ENCODE results near the gene MAGEA9B. TPM values are rescaled to one million over a fixed set of nuclear protein-coding genes. Genes with fewer than 3 reads are reported as not detected.
A peak's percentile ranks its signal among the peaks of the same experiment; 100 is the strongest.

MAGEA9B gene
- total and polyA plus RNA-seq, 10 of the 15 experiments (the other 5 are each of a cell fraction or from before 2014, with no cell fraction given) = 0.08 TPM; not detected in 9

DNA sequence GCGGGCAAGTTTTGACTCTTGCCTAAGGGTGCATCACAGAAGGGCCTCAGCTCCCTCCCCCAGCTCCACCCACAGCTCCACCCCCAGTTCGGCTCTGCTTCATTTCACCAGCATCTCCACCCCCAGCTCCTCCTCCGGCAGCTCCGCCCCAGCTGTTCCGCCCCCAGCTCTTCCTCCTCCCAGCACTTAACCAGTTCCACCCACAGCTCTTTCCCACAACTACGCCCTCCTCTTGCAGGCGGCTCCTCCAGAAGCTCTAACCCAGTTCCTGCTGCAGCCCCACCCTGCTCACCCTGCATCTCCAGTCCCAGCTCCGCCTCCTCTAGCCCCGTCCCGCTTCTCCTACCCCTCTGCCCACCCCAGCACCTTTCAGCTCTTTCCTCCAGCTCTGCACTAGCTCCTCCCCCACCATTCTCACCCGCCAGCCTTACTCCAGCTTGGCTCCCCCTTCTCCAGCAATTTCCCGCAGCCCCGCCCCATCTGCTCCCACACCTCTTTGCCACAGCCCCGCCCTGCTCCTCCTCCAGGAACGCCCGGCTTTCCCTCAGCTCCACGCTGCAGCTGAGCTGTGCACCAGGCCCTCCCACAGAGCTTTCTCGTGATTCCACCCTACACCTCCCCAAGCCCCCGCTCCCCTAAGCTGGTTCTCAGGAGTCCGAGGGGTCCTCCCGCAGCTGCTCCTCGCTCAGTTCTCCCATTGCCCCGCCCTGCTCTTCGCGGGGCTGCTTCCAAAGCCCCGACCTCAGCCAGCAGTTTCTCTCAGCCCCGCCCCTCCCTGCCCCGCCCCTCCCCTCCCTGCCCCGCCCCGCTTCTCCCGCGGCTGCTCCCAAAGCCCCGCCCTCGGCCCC is 47.8 kb downstream of the MAGEA9B start:
- intact Hi-C loops (cut with micrococcal nuclease; ENCODE audit: unreplicated experiment) = loop anchor here (1.0 to 10.0 kb wide), 6 partner anchors 27 to 1025 kb away; partner anchors contain the start of genes IDS, MTM1 and TMEM185A
- ChIA-PET SMC1A (ENCODE audit: uncharacterized antibody, unreplicated experiment) (interaction anchor here (0.6 to 3.4 kb wide), 11 partner anchors 8 to 1316 kb away, joined by 3 to 16 read pairs (median 4); partner anchors contain the start of gene IDS), CTCF (interaction anchor here (0.7 to 2.7 kb wide), 6 partner anchors 9 to 401 kb away, joined by 3 to 29 read pairs (median 10); partner anchors contain the start of gene IDS), RAD21 (ENCODE audit: unreplicated experiment) (interaction anchor here (0.8 to 3.2 kb wide), 13 partner anchors 8 to 399 kb away, joined by 3 to 49 read pairs (median 8); partner anchors contain the start of genes EOLA2 and IDS), POLR2A (interaction anchor here (1.1 to 3.8 kb wide), 7 partner anchors 9 to 400 kb away, joined by 3 to 34 read pairs (median 9); partner anchors contain the start of genes EOLA2 and IDS)
- no peaks in the 10 kb centered on the region for H3K36me3 ChIP-seq (ENCODE audit: control insufficient read depth in 2 of 2, insufficient read depth in 2 of 2, low read length in 1 of 2)
- no peak for FAIRE-seq
- peak overlapping the region; percentile 18; the same call in 1 of the 2 replicates for H3K27ac ChIP-seq (ENCODE audit: control insufficient read depth, insufficient read depth)
- no peaks in the 10 kb centered on the region for H3K9me3 ChIP-seq (replicated peaks; ENCODE audit: control insufficient read depth, insufficient read depth, low read length)
- H3K4me2 ChIP-seq (ENCODE audit: control insufficient read depth, insufficient read depth) = peak overlapping the region; percentile 60
- 75% methylated on average over 1 of the region's 34 CpGs for WGBS (ENCODE audit: insufficient coverage, insufficient replicate concordance, low lambda C conversion rate, missing lambda C conversion rate)
- 0 out of 2 replicates have a peak, but pooled peaks have one; percentile 29 for TF ChIP-seq PAX5 (IDR thresholded peaks at IDR 0.05; ENCODE audit: borderline replicate concordance, low read depth, low read length)
- TF ChIP-seq IKZF2 (IDR thresholded peaks at IDR 0.05) = peak; percentile 41 to 71; a peak in 2 of 4 replicates
- TF ChIP-seq CBX3 (IDR thresholded peaks at IDR 0.05; ENCODE audit: borderline replicate concordance, low read depth) = no peak
- peak; percentile 21; the same call in 1 of the 2 replicates for TF ChIP-seq SPI1 (IDR thresholded peaks at IDR 0.05; ENCODE audit: borderline replicate concordance, insufficient read depth, low read depth, low read length)
- TF ChIP-seq RUNX3 (IDR thresholded peaks at IDR 0.05; ENCODE audit: low read length) = peak; percentile 6; the same call in 1 of the 2 replicates
- TF ChIP-seq MTA2 (IDR thresholded peaks at IDR 0.05; ENCODE audit: low read depth) = no peak
- TF ChIP-seq BRCA1 (IDR thresholded peaks at IDR 0.05; ENCODE audit: low read depth, low read length) = no peak
- TF ChIP-seq EGR1 (IDR thresholded peaks at IDR 0.05; ENCODE audit: borderline replicate concordance in 1 of 2, low read depth in 2 of 2, low read length in 2 of 2) = 0 out of 3 replicates have a peak, but pooled peaks of 1 of the 2 experiments have one; percentile 33
- no peak for TF ChIP-seq SIX5 (IDR thresholded peaks at IDR 0.05; ENCODE audit: low read depth, low read length, severe bottlenecking)
- 0 out of 2 replicates have a peak, but pooled peaks have one; percentile 21 for TF ChIP-seq NBN (IDR thresholded peaks at IDR 0.05)
- TF ChIP-seq, protein P1, sequence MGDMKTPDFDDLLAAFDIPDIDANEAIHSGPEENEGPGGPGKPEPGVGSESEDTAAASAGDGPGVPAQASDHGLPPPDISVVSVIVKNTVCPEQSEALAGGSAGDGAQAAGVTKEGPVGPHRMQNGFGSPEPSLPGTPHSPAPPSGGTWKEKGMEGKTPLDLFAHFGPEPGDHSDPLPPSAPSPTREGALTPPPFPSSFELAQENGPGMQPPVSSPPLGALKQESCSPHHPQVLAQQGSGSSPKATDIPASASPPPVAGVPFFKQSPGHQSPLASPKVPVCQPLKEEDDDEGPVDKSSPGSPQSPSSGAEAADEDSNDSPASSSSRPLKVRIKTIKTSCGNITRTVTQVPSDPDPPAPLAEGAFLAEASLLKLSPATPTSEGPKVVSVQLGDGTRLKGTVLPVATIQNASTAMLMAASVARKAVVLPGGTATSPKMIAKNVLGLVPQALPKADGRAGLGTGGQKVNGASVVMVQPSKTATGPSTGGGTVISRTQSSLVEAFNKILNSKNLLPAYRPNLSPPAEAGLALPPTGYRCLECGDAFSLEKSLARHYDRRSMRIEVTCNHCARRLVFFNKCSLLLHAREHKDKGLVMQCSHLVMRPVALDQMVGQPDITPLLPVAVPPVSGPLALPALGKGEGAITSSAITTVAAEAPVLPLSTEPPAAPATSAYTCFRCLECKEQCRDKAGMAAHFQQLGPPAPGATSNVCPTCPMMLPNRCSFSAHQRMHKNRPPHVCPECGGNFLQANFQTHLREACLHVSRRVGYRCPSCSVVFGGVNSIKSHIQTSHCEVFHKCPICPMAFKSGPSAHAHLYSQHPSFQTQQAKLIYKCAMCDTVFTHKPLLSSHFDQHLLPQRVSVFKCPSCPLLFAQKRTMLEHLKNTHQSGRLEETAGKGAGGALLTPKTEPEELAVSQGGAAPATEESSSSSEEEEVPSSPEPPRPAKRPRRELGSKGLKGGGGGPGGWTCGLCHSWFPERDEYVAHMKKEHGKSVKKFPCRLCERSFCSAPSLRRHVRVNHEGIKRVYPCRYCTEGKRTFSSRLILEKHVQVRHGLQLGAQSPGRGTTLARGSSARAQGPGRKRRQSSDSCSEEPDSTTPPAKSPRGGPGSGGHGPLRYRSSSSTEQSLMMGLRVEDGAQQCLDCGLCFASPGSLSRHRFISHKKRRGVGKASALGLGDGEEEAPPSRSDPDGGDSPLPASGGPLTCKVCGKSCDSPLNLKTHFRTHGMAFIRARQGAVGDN (IDR thresholded peaks at IDR 0.05) = no peak
- TF ChIP-seq NFYB (IDR thresholded peaks at IDR 0.05; ENCODE audit: insufficient read depth, low read depth, low read length) = no peak
- peak; percentile 23; the same call in 1 of the 2 replicates for TF ChIP-seq ATF7 (IDR thresholded peaks at IDR 0.05; ENCODE audit: low read depth)
- TF ChIP-seq, protein P2, sequence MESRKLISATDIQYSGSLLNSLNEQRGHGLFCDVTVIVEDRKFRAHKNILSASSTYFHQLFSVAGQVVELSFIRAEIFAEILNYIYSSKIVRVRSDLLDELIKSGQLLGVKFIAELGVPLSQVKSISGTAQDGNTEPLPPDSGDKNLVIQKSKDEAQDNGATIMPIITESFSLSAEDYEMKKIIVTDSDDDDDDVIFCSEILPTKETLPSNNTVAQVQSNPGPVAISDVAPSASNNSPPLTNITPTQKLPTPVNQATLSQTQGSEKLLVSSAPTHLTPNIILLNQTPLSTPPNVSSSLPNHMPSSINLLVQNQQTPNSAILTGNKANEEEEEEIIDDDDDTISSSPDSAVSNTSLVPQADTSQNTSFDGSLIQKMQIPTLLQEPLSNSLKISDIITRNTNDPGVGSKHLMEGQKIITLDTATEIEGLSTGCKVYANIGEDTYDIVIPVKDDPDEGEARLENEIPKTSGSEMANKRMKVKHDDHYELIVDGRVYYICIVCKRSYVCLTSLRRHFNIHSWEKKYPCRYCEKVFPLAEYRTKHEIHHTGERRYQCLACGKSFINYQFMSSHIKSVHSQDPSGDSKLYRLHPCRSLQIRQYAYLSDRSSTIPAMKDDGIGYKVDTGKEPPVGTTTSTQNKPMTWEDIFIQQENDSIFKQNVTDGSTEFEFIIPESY (IDR thresholded peaks at IDR 0.05) = no peak
- no peak for TF ChIP-seq RAD21 (IDR thresholded peaks at IDR 0.05; ENCODE audit: insufficient read depth, low read depth, low read length)
- peak; percentile 89 for TF ChIP-seq HDGF (IDR thresholded peaks at IDR 0.05)
- peak; percentile 83 for DNase-seq (ENCODE audit: low read depth, low spot score)
- H3K9ac ChIP-seq (ENCODE audit: control insufficient read depth, insufficient read depth, low read length) = no peak overlapping the region; the same call in 1 of the 2 replicates
- H3K79me2 ChIP-seq (ENCODE audit: control insufficient read depth, insufficient read depth, low read length) = peaks cover 9% of the 10 kb centered on the region
- peak overlapping the region; percentile 44; the same call in 1 of the 2 replicates for H3K4me3 ChIP-seq
- H4K20me1 ChIP-seq (ENCODE audit: control insufficient read depth, insufficient read depth) = no peaks in the 10 kb centered on the region
- H3K4me1 ChIP-seq (ENCODE audit: control insufficient read depth, insufficient read depth, low read length) = peaks cover 4% of the 10 kb centered on the region; the same call in 1 of the 2 replicates
- in situ Hi-C loops (cut with MboI) = no loop called here
- H2AFZ ChIP-seq (ENCODE audit: control insufficient read depth, low read depth, low read length) = peak overlapping the region; percentile 39; the same call in 1 of the 2 replicates
- no peaks in the 10 kb centered on the region for H3K27me3 ChIP-seq (replicated peaks in 1 of 2; ENCODE audit: control insufficient read depth in 2 of 2, insufficient read depth in 2 of 2, low read length in 1 of 2)
- peak; percentile 74 for ATAC-seq
- BruUV-seq (replicated peaks) = no TSS peak
